DND-41 (cell line): ENCODE measurements around the gene LAG3.

Experiments
- EZH2 ChIP-seq: IDR thresholded peaks from 3 replicates; pipeline ENCODE4 v1.6.1; 2012; ENCODE audit warnings: borderline replicate concordance, low read depth, mild to moderate bottlenecking, moderate library complexity, low read length, inconsistent platforms; ENCODE audit not compliant: severe bottlenecking
- TF ChIP-seq, protein P1 (sequence below): IDR thresholded peaks from 2 replicates; pipeline ENCODE4 v1.5.1; 2012; ENCODE audit warnings: borderline replicate concordance, low read length, moderate library complexity, mild to moderate bottlenecking; ENCODE audit not compliant: poor library complexity, severe bottlenecking; ENCODE audit errors: extremely low read depth

DNA sequence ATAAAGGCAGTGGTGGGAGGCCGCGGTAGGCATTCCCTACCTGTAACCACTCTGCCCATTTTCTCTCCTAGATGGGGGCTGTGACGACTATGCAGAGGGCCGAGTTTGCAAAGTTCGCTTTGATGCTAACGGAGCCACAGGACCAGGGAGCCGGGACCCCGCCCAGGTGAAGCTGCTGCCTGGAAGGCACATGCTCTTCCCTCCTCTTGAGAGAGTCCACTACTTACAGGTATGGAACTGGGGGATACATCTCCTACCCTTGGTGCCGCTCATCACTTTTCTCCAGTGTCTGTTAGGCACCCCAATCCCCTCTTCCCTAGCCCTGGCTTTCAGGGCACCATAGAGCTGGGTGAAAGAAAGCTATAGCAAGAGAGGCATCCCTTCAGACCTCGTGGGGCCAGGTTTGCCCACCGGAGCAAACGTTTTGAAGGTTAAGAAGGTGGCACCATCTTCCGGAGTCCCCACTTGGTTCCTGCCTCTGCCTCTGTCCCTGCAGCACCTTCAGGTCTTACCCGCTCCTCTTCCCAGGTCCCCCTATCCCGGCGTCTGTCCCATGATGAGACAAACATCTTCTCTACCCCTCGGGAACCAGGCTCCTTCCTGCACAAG, 53.9 kb downstream of the LAG3 start:
- TF ChIP-seq, protein P1, sequence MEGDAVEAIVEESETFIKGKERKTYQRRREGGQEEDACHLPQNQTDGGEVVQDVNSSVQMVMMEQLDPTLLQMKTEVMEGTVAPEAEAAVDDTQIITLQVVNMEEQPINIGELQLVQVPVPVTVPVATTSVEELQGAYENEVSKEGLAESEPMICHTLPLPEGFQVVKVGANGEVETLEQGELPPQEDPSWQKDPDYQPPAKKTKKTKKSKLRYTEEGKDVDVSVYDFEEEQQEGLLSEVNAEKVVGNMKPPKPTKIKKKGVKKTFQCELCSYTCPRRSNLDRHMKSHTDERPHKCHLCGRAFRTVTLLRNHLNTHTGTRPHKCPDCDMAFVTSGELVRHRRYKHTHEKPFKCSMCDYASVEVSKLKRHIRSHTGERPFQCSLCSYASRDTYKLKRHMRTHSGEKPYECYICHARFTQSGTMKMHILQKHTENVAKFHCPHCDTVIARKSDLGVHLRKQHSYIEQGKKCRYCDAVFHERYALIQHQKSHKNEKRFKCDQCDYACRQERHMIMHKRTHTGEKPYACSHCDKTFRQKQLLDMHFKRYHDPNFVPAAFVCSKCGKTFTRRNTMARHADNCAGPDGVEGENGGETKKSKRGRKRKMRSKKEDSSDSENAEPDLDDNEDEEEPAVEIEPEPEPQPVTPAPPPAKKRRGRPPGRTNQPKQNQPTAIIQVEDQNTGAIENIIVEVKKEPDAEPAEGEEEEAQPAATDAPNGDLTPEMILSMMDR, result no peak
- no peak for TF ChIP-seq EZH2
